ACHN (cell line): ENCODE measurements around the gene PITX1.
A peak's percentile ranks its signal among the peaks of the same experiment; 100 is the strongest.

Experiments used
- DNase-seq: peaks from one replicate; pipeline ENCODE4 v3.0.0-alpha.2; 2015
- in situ Hi-C: cut with HindIII; loops from 2 replicates; pipeline ENCODE4 v1.10.0; 2017; ENCODE audit warnings: low sequenced_read_pairs, low pct_ligation_motif_present, low pct_unique_long_range_greater_than_20kb

Gene PITX1

GRCh38 chr5:135032999-135033861 lies 798 bp downstream of the PITX1 start:
- in situ Hi-C loops: no loop called here
- peak; percentile 13 for DNase-seq

GRCh38 chr5:135032695-135032998 lies 1.4 kb downstream of the PITX1 start:
- no peak for DNase-seq
- in situ Hi-C loops: no loop called here

- in situ Hi-C loops: no loop called here
- DNase-seq: no peak
These were observed 2.0 kb downstream of the PITX1 start for GRCh38 chr5:135031813-135032694.

GRCh38 chr5:135030956-135031812 lies 2.8 kb downstream of the PITX1 start:
- no peak for DNase-seq
- in situ Hi-C loops: no loop called here

- no peak for DNase-seq
- in situ Hi-C loops: no loop called here
These were observed 3.7 kb downstream of the PITX1 start for GRCh38 chr5:135030123-135030955.

- in situ Hi-C loops: no loop called here
- no peak for DNase-seq
These were observed 4.4 kb downstream of the PITX1 start for GRCh38 chr5:135029477-135030122.

GRCh38 chr5:135028791-135029476 lies 5.1 kb downstream of the PITX1 start:
- no peak for DNase-seq
- in situ Hi-C loops: no loop called here

- no peak for DNase-seq
- in situ Hi-C loops: no loop called here
These were observed 6.1 kb downstream of the PITX1 start for GRCh38 chr5:135027697-135028615.

- in situ Hi-C loops: no loop called here
- no peak for DNase-seq
These were observed 6.7 kb downstream of the PITX1 start for GRCh38 chr5:135027266-135027696.

- in situ Hi-C loops: no loop called here
- DNase-seq: no peak
These were observed 7.3 kb downstream of the PITX1 start for GRCh38 chr5:135026645-135027265.

GRCh38 chr5:135025730-135026644 lies 8.0 kb downstream of the PITX1 start:
- in situ Hi-C loops: no loop called here
- no peak for DNase-seq

- in situ Hi-C loops: no loop called here
- no peak for DNase-seq
These were observed 8.9 kb downstream of the PITX1 start for GRCh38 chr5:135024956-135025729.

GRCh38 chr5:135020111-135020895 lies 13.7 kb downstream of the PITX1 start:
- in situ Hi-C loops: no loop called here
- DNase-seq: no peak
